H1 (cell line): ENCODE results near the gene RNASEH2A. TPM values are rescaled to one million over a fixed set of nuclear protein-coding genes. Genes with fewer than 3 reads are reported as not detected.

ENCODE experiments used
- polyA plus RNA-seq, 7 experiments: library from polyadenylated mRNA; depleted of rRNA in 3 of 7; stranded (reverse) in 5 of 7; unstranded in 2 of 7; fragments of >200 nt in 5 of 7; fragments of 200-250 nt in 2 of 7; gene quantifications; 1 replicate in 5 of 7; 2 replicates in 1 of 7; 4 replicates in 1 of 7; pipeline versions ENCODE4 v1.2.1 to v1.2.3, GENCODE V29; 2011 to 2013; ENCODE audit warnings: missing spikeins in 2 of 7, mixed read lengths in 2 of 7
- total RNA-seq: library from RNA; stranded (reverse); fragmentation: NEBNext Ultra II Directional; extraction: Animal tissue kit (Norgen Biotek cat#: 25700); gene quantifications from 2 replicates; pipeline ENCODE4 v1.2.1, GENCODE V29; 2021
- TF ChIP-seq, protein P1 (sequence below): IDR thresholded peaks from 2 replicates; pipeline ENCODE4 v1.6.1; 2012; ENCODE audit warnings: low read length, inconsistent platforms

The RNASEH2A gene
- total and polyA plus RNA-seq, 2 of the 8 experiments (the other 6 are each of a cell fraction or from before 2014, with no cell fraction given): 67.5 to 120 TPM

DNA sequence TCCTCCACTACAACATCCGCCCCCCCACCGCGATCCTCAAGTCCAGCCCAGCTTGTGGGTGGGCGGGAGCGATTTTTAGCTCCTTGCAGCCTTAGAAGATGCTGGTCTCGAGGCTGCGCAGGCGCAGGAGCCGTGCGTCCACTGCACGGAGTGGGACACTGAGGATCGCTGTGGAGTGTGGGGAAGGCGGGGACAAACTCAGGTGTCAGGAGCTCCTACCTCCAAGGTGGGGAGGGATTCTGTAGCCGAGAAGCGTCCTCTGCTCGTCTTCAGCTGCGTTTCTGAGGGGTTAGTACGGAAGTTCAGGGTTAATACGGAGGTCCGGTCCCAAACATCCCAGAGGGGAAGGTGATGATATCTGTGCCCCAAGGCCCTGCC is 28.2 kb downstream of the RNASEH2A start, which contains the start of gene RTBDN (continued):
- TF ChIP-seq, protein P1, sequence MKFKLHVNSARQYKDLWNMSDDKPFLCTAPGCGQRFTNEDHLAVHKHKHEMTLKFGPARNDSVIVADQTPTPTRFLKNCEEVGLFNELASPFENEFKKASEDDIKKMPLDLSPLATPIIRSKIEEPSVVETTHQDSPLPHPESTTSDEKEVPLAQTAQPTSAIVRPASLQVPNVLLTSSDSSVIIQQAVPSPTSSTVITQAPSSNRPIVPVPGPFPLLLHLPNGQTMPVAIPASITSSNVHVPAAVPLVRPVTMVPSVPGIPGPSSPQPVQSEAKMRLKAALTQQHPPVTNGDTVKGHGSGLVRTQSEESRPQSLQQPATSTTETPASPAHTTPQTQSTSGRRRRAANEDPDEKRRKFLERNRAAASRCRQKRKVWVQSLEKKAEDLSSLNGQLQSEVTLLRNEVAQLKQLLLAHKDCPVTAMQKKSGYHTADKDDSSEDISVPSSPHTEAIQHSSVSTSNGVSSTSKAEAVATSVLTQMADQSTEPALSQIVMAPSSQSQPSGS: no peak
